HepG2 (cell line): ENCODE data around the gene TMEM151A. TPM values are rescaled to one million over a fixed set of nuclear protein-coding genes. Genes with fewer than 3 reads are reported as not detected.

Experiments used
- DR1 ChIP-seq: sonication (generic); formaldehyde crosslinking; IDR thresholded peaks from 2 replicates; pipeline ENCODE4 v1.8.0; 2021; ENCODE audit warnings: mild to moderate bottlenecking, missing genetic modification reagents, inconsistent platforms
- MXD4 ChIP-seq: IDR thresholded peaks from 2 replicates; pipeline ENCODE4 v1.6.1; 2016; ENCODE audit warnings: mild to moderate bottlenecking, missing biosample characterization, missing genetic modification reagents
- NBN ChIP-seq: fragments of 450-650 bp; conservative IDR thresholded peaks from 2 replicates; pipeline ENCODE4 v1.6.1; 2017
- NFIB ChIP-seq: sonication (generic); formaldehyde crosslinking; IDR thresholded peaks from 2 replicates; pipeline ENCODE4 v1.9.0; 2021; ENCODE audit warnings: missing genetic modification reagents, mild to moderate bottlenecking, borderline replicate concordance
- RARG ChIP-seq: sonication (generic); formaldehyde crosslinking; IDR thresholded peaks from 2 replicates; pipeline ENCODE4 v1.4.0; 2020; ENCODE audit warnings: low read depth, mild to moderate bottlenecking, missing genetic modification reagents
- RBM39 ChIP-seq: fragments of 200-400 bp; formaldehyde crosslinking; IDR thresholded peaks from one replicate; pipeline ENCODE4 v1.6.1; 2018; ENCODE audit warnings: antibody characterized with exemption, mild to moderate bottlenecking, low read depth, low read length; ENCODE audit not compliant: poor library complexity, severe bottlenecking
- SRSF4 ChIP-seq: fragments of 200-400 bp; formaldehyde crosslinking; IDR thresholded peaks from one replicate; pipeline ENCODE4 v1.6.1; 2018; ENCODE audit warnings: mild to moderate bottlenecking, low read depth, low read length, moderate library complexity; ENCODE audit not compliant: poor library complexity, severe bottlenecking
- ZNF317 ChIP-seq: sonication (generic); formaldehyde crosslinking; IDR thresholded peaks from 2 replicates; pipeline ENCODE4 v1.5.0; 2020; ENCODE audit warnings: mild to moderate bottlenecking, missing genetic modification reagents
- ZNF382 ChIP-seq: sonication (generic); formaldehyde crosslinking; IDR thresholded peaks from 2 replicates; pipeline ENCODE4 v1.5.0; 2020; ENCODE audit warnings: missing genetic modification reagents, mild to moderate bottlenecking, borderline replicate concordance
- ZNF564 ChIP-seq: sonication (generic); formaldehyde crosslinking; IDR thresholded peaks from 2 replicates; pipeline ENCODE4 v1.8.1; 2023; ENCODE audit warnings: mild to moderate bottlenecking, missing genetic modification reagents
- ZSCAN20 ChIP-seq: sonication (generic); formaldehyde crosslinking; IDR thresholded peaks from 2 replicates; pipeline ENCODE4 v1.4.0; 2020; ENCODE audit warnings: missing genetic modification reagents, mild to moderate bottlenecking, borderline replicate concordance
- polyA plus RNA-seq, 8 experiments: library from polyadenylated mRNA; depleted of rRNA in 3 of 8; stranded (reverse) in 7 of 8; unstranded in 1 of 8; fragments of >200 nt; fragmentation: Illumina TruSeq in 4 of 8; extraction: Trizol in 4 of 8; gene quantifications; 2 replicates each; pipeline versions ENCODE4 v1.2.1 to v1.2.3, GENCODE V29; 2011 to 2016; ENCODE audit warnings: low read depth in 4 of 8, missing spikeins in 1 of 8, mixed read lengths in 1 of 8; ENCODE audit not compliant: insufficient read depth in 1 of 8
- total RNA-seq, 5 experiments: library from RNA; depleted of rRNA; stranded (reverse); fragments of >200 nt; fragmentation: Illumina TruSeq; extraction: Trizol; gene quantifications; 2 replicates each; pipeline ENCODE4 v1.2.3, GENCODE V29; 2016; ENCODE audit warnings: low read depth in 1 of 5
- TF ChIP-seq, protein P1 (sequence below): sonication (generic); formaldehyde crosslinking; IDR thresholded peaks from 2 replicates; pipeline ENCODE4 v1.8.1; 2023; ENCODE audit warnings: mild to moderate bottlenecking, missing genetic modification reagents
- TF ChIP-seq, protein P2 (sequence below): sonication (generic); formaldehyde crosslinking; IDR thresholded peaks from 2 replicates; pipeline ENCODE4 v1.5.0; 2020; ENCODE audit warnings: missing genetic modification reagents
- TF ChIP-seq, protein P3 (sequence below): fragments of 450-650 bp; IDR thresholded peaks from 2 replicates; pipeline ENCODE4 v1.6.1; 2017; ENCODE audit warnings: mild to moderate bottlenecking
- TF ChIP-seq, protein P4 (sequence below): sonication (generic); formaldehyde crosslinking; IDR thresholded peaks from 2 replicates; pipeline ENCODE4 v1.4.0; 2020; ENCODE audit warnings: missing genetic modification reagents
- TF ChIP-seq, protein P5 (sequence below): sonication (generic); formaldehyde crosslinking; IDR thresholded peaks from 2 replicates; pipeline ENCODE4 v1.8.0; 2022; ENCODE audit warnings: mild to moderate bottlenecking, missing genetic modification reagents, borderline replicate concordance

TMEM151A gene
- total and polyA plus RNA-seq, 2 of the 13 experiments (the other 11 are each of a cell fraction or from before 2014, with no cell fraction given) = 0.18 to 0.33 TPM

DNA sequence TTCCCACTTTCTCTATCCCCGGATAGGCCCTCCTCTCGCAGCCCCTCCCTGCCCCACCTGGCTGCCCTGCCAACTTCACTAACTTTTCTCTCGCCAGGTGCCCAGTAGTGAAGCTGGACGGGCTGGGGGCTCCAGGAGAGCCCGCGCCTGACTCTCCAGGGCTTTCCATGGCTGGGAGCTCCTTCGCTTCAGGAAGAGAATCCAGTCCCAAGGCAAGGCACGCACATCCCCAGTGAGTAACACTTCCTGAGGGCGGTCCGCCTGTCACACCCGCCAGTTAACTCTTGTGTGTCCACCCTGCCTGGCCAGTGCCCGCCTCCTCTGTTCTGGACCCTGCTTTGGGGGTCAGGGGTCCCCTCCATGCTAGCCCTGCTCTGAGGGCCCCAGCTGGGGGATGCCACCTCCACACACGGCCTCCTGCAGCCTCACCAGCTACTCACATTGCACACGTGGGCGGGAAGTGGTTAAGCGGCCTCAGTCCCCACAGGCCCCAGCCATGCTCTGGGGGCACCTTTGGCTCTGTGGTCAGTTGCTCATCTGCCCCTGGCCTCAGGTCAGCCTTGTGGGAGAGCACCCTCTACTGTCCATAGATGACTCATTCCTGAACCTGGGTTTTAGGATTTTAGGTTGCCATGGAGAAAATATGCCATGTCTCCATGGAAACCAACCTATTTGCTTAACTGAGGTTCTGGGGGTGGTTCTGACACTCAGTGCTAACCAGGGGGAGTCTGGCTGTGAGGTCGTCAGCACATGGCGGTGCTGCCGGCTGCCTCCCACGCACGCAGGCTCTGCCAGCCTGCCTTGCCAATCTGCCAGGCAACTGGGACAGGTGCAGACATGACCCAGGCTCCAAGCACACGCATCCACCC, 44.8 kb downstream of the TMEM151A start, which contains the start of gene RIN1 (continued):
- TF ChIP-seq, protein P1, sequence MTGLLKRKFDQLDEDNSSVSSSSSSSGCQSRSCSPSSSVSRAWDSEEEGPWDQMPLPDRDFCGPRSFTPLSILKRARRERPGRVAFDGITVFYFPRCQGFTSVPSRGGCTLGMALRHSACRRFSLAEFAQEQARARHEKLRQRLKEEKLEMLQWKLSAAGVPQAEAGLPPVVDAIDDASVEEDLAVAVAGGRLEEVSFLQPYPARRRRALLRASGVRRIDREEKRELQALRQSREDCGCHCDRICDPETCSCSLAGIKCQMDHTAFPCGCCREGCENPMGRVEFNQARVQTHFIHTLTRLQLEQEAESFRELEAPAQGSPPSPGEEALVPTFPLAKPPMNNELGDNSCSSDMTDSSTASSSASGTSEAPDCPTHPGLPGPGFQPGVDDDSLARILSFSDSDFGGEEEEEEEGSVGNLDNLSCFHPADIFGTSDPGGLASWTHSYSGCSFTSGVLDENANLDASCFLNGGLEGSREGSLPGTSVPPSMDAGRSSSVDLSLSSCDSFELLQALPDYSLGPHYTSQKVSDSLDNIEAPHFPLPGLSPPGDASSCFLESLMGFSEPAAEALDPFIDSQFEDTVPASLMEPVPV (CRISPR knock-in tag) = peak; percentile 70
- TF ChIP-seq, protein P2, sequence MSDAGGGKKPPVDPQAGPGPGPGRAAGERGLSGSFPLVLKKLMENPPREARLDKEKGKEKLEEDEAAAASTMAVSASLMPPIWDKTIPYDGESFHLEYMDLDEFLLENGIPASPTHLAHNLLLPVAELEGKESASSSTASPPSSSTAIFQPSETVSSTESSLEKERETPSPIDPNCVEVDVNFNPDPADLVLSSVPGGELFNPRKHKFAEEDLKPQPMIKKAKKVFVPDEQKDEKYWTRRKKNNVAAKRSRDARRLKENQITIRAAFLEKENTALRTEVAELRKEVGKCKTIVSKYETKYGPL (CRISPR knock-in tag) = no peak
- TF ChIP-seq RBM39 = peak; percentile 95
- no peak for TF ChIP-seq NBN
- no peak for TF ChIP-seq RARG
- TF ChIP-seq, protein P3, sequence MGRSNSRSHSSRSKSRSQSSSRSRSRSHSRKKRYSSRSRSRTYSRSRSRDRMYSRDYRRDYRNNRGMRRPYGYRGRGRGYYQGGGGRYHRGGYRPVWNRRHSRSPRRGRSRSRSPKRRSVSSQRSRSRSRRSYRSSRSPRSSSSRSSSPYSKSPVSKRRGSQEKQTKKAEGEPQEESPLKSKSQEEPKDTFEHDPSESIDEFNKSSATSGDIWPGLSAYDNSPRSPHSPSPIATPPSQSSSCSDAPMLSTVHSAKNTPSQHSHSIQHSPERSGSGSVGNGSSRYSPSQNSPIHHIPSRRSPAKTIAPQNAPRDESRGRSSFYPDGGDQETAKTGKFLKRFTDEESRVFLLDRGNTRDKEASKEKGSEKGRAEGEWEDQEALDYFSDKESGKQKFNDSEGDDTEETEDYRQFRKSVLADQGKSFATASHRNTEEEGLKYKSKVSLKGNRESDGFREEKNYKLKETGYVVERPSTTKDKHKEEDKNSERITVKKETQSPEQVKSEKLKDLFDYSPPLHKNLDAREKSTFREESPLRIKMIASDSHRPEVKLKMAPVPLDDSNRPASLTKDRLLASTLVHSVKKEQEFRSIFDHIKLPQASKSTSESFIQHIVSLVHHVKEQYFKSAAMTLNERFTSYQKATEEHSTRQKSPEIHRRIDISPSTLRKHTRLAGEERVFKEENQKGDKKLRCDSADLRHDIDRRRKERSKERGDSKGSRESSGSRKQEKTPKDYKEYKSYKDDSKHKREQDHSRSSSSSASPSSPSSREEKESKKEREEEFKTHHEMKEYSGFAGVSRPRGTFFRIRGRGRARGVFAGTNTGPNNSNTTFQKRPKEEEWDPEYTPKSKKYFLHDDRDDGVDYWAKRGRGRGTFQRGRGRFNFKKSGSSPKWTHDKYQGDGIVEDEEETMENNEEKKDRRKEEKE = no peak
- no peak for TF ChIP-seq ZSCAN20
- TF ChIP-seq MXD4 (CRISPR knock-in tag) = peak; percentile 90
- TF ChIP-seq, protein P4, sequence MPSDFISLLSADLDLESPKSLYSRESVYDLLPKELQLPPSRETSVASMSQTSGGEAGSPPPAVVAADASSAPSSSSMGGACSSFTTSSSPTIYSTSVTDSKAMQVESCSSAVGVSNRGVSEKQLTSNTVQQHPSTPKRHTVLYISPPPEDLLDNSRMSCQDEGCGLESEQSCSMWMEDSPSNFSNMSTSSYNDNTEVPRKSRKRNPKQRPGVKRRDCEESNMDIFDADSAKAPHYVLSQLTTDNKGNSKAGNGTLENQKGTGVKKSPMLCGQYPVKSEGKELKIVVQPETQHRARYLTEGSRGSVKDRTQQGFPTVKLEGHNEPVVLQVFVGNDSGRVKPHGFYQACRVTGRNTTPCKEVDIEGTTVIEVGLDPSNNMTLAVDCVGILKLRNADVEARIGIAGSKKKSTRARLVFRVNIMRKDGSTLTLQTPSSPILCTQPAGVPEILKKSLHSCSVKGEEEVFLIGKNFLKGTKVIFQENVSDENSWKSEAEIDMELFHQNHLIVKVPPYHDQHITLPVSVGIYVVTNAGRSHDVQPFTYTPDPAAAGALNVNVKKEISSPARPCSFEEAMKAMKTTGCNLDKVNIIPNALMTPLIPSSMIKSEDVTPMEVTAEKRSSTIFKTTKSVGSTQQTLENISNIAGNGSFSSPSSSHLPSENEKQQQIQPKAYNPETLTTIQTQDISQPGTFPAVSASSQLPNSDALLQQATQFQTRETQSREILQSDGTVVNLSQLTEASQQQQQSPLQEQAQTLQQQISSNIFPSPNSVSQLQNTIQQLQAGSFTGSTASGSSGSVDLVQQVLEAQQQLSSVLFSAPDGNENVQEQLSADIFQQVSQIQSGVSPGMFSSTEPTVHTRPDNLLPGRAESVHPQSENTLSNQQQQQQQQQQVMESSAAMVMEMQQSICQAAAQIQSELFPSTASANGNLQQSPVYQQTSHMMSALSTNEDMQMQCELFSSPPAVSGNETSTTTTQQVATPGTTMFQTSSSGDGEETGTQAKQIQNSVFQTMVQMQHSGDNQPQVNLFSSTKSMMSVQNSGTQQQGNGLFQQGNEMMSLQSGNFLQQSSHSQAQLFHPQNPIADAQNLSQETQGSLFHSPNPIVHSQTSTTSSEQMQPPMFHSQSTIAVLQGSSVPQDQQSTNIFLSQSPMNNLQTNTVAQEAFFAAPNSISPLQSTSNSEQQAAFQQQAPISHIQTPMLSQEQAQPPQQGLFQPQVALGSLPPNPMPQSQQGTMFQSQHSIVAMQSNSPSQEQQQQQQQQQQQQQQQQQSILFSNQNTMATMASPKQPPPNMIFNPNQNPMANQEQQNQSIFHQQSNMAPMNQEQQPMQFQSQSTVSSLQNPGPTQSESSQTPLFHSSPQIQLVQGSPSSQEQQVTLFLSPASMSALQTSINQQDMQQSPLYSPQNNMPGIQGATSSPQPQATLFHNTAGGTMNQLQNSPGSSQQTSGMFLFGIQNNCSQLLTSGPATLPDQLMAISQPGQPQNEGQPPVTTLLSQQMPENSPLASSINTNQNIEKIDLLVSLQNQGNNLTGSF (CRISPR knock-in tag) = no peak
- TF ChIP-seq ZNF317 = peak; percentile 76; the same call in 1 of the 2 replicates
- no peak for TF ChIP-seq ZNF564 (CRISPR knock-in tag)
- no peak for TF ChIP-seq DR1 (CRISPR knock-in tag)
- no peak for TF ChIP-seq ZNF382
- no peak for TF ChIP-seq NFIB
- no peak for TF ChIP-seq SRSF4
- TF ChIP-seq, protein P5, sequence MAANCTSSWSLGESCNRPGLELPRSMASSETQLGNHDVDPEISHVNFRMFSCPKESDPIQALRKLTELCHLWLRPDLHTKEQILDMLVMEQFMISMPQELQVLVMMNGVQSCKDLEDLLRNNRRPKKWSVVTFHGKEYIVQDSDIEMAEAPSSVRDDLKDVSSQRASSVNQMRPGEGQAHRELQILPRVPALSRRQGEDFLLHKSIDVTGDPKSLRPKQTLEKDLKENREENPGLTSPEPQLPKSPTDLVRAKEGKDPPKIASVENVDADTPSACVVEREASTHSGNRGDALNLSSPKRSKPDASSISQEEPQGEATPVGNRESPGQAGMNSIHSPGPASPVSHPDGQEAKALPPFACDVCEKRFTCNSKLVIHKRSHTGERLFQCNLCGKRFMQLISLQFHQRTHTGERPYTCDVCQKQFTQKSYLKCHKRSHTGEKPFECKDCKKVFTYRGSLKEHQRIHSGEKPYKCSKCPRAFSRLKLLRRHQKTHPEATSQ (CRISPR knock-in tag) = no peak
